Measurements from ENCODE around the gene MZB1.
"Not testable (repeated sequence)": the region's sequence is repeated elsewhere in the genome, so short reads cannot be mapped to it uniquely, and the experiment has no call there.

The MZB1 gene

DNA sequence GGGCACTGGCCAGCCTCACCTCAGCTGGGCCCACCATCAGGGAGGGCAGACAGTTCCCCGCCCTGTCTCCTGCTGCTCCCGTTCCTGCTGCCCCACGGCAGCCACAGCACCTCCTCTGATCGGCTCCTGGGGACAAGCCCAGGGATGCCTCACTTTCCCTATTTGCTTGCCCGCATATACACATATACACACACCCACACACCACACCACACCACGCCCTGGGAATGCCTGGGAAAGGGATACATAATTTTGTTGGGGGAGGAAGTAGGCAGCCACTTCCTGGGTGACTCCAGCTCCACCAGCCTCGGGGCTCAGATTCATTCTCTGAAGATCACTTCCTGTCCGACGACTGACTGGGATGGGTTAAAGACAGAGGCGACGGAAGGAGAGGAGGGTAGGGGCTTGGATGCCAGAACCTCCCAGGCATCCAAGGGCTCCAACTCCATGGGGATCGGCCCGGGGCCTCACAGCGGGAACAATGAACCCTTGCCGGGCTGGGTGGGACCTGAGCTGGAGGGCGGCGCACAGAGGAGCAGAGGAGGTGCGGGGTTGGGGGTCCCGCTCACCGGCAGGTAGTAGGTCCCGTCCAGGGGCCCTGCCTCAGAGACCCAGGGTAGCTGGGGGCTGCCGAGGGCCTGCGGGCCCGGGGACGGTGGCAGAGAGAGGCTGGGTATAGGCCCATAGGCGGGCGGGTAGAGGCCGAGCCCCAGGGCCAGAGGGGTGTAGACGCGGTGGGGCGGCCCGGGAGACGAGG, 2.0 kb upstream of the MZB1 start:
- DNase-seq: no peak

DNA sequence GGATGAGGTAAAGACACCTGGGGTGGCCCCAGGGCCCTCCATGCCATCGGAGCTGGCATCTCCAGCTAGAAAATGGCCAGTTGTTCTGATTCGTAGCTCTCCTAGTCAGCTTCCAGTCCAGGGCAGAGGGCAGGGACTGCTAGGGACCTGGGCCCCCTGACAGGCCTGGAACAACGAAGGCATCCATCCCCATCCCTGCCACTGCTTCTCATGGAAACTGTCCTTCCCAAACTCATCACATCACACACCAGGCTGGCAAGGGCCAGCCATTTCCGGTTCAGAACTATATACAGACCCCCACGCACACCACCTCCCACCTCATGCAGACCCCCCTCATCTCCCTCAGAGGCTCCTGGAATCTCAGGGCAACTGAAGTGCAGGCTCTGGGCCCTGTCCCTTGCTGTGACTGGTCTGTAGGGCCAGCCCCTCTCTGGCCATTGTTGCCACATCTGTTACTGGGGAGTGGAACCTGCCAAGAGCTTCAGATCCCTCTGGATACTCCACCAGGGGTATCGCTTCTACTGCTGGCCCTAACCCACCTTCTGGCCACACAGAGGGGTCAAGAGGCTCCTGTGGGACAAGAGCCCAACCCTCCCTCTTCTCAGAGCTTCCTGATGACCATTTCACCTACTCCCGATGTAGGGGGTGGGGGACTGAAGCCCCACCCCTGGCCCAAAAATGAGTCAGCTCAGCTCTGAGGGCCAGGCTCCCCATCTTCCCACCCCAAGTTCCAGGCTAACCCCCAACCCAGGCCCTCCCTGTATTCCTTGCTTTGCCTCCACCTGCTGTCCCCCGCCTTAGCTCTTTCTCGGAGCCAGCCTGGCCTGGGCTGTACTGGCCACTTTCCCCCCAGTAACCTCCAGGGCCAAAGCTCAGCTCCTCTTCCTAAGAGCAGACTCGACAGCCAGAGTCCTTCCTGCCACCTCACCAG, 1.2 kb upstream of the MZB1 start:
- no peak for DNase-seq

DNA sequence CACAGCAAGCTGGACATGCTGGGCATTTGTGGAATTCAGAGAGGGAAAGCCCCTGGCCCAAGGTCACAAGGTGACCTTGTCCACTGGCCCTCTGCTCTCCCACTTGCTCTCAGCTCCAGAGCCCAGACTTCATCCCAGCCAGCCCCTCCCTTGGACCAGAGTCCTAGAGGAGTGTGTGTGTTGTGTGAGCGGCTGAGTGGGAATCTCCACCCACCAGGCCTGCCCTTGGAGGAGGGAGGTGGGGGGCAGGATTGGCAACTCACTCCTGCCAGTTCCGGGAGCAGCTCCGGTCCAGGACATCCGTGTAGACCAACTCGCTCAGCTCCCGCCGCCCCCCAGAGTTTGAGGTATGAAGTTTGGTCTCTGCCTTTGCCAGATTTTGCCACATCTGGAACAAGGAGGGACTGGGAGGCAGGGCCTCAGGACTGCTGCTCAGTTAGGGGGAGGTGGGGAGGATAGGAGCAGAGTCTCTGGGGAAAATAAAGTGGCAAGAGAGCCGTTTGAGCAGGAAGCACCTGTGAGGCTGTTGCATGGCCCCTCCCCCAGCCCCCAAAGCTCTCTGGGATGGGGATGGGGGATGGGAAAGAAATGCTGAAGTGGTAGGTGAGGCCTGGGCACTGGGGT, 1.4 kb downstream of the MZB1 start:
- DNase-seq: no peak

DNA sequence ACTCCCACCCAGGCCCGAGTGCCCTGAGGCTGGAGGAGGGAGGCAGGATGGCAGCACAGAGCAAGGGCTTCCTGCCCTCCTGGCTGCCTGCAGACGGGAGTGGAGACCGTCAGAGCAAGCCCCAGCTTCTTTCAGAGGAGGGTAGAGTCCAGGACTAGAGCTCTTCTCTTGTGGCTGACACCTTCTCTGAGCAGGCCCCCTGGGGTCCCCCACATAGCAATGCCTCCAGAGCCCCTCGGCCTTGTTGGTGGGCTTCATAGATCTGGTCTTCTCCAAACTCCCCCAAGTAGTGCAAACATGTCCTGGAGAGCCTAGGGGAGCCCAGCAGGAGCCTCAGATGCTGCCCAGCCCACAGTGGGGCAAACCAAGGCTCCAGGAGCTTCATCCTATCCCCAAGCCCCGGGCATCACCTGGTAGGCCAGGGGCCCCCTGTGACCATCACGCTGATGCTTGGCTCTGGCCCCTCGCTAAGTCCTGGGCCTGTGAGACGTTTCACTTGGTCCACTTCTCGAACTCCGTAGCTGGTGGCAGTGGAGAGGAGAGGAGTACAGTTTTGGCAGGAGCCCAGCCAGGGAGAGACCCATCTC, 2.0 kb downstream of the MZB1 start:
- DNase-seq: no peak

DNA sequence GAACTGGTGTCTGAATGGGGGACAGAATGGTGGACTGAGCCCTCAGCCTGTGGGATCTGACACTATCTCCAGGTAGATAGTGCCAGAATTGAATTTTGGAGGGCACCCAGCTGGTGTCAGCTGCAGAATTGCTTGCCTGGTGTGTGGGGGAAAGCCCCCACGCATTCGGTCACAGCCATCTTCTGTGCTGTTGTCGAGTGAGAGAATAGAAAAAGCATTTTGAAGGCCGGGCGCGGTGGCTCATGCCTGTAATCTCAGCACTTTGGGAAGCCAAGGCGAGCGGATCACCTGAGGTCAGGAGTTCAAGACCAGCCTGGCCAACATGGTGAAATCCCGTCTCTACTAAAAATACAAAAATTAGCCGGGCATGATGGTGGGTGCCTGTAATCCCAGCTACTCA, 2.8 kb downstream of the MZB1 start:
- DNase-seq: not testable (repeated sequence)

DNA sequence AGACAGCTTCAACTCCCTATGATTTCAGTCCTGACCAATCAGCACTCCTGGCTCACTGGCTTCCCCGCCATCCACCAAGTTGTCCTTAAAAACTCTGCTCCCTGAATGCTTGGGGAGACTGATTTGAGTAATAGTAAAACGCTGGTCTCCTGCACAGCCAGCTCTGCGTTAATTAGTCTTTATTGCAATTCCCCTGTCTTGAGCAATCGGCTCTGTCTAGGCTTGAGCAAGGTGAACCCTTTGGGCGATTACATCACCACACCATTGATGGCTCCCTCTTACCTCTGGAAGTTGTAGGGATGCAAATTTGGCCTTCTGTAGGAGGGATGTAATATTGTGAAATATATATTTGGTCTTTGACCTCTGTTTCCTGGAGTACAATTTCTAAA, 3.7 kb downstream of the MZB1 start:
- DNase-seq: peak; percentile 63 to 69

DNA sequence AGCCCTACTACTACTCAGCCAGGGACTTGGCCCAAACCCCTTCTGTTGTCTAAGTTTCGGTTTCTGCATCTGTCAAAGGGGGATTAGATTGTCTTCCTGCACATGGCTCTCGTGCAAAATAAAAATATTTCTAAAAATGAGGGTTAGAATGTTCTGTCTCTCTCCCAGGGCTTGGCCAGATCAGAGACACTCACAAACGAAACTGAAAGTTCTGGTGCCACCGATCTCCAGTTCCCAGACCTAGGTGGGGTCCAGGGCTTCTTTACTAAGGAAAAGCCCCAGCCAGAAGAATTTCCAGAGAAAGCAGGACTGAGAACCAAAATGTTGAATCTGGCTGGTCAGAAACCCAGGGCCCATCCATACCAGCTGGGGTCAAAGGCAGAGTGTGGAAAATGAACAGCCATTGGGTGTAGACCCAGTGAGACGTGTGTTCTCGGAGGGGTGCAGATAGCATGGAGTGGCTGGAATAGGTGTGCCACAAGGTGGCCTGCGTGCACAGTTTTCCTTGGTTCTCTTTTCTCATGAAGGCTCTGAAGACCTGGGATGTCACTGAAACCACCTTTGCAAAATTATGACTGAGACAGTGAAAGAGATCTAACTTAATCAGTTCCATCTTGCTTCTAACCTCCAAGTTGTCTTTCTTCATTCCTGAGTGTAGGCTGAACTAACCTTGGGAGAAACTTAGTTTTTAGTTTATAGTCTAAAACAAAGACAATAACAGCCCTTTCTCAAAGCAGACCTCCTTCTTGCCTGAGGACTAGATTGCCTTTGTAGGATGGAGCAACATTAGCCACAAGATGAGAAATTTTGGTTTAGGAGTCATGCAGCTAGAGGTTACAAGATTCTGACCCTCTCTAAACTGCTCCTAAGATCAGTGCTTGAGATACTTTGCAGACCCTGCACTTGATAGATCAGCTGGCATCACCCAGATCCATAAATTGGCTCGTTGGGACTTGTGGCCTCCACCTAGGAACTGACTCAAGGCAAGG, 4.4 kb downstream of the MZB1 start:
- peak; percentile 50 to 56 for DNase-seq

DNA sequence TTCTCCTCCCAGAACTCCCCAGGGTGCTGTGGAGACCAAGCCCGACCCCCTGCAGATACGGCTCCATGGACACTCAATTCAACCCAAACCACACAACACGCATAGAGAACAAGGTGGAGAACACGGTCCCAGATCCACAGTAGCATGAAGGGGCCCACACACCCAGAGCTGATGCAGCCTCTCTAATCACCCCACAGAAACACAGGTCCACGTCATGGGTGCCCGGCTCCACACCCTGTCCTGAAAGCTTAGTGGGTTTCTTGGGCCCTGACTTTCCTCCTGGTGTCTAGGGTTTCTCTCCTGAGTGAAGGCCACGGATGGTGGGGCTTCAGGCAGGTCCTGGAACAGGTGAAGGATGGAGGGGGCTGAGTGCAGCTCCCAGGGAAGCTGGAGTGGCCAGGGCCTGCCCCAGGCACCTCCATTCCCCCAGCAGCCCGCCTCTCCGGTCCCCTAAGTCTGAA, 5.1 kb downstream of the MZB1 start:
- DNase-seq: no peak

DNA sequence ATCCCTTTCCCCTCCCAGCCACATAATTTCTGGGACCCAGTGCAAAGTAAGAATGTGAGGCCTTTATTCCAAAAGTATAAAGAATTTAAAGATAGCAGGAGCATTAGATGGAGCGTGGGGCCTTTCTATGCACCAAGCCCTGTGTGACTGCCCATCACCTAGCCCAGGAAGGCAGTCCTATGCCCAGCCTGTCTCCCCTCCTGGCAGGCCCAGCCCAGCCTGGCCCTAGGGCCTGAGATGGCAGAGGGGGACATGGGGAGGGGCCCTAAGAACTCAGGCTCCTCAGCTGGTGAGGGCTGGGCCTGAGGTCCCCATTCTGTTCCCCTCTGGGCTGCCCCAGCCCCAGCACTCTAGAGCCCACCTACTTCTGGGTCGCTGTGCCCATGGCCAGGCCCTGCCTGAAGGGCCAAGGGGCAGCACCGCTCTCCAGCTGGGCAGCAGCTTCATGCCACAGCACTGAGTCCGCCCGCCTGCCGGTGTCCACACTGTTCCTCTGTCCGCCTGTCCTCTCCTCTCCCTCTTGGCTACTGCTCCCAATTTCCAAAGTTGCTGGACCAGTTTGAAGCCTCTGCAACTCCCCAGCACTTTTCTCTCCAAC, 5.6 kb downstream of the MZB1 start:
- DNase-seq: no peak

DNA sequence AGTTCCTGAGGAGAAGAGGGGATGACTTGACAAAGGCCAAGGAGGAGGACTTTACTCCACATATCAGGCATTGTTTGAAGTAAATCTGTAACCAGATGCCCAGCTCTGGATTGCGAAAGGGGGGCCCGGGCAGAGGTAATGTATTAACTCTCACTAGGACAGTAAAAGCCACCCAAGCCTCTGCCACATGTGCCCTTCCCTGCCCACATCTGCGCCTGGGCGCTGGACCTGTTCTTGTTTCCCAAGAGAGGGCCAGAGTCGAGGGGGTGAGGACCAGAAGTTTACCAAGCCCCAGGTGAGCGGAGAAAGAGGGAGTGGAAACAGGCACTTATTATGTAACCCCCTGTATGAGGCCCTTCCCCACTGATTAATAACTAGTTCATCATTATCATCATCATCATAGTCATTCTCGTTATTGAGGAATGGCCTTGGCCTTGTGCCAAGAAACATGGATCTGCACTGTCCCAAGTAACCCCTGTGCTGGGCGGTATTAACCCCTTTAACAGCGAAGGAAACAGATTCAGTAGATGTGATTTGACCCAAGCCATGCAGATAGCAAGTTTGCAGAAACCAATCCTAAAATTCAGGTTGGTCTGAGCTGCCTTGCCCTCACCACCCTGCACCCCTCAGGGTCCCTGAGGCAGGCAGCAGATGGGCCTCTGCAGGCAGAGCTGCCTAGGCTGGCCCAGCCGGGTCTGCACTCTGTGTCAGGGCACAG, 6.3 kb downstream of the MZB1 start, which contains the start of gene SLC23A1:
Gene SLC23A1, minus strand, starts transcription at position 23 of the 718 bp plus-strand sequence. CDS start 44 bp downstream, outside the sequence.
- DNase-seq: no peak

DNA sequence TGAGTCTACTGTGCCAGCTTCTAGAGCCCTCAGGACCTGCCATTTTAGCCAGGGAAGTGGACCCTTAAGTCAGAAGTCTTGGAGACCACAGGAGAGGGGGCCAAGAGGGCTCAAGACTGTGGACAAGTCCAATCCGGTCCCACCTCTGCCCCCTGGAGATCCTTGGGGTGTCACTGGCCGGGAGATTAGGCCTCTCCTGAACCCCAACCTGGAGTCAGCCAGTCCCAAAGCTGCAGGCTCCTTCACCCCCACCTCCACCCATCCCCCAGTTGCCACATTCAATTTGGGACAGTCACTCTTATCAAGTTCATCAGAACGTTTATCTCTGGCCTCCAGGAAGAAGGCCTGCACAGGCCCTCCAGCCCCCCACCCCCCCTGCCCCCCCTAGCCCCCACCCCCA, 6.9 kb downstream of the MZB1 start:
- no peak for DNase-seq

DNA sequence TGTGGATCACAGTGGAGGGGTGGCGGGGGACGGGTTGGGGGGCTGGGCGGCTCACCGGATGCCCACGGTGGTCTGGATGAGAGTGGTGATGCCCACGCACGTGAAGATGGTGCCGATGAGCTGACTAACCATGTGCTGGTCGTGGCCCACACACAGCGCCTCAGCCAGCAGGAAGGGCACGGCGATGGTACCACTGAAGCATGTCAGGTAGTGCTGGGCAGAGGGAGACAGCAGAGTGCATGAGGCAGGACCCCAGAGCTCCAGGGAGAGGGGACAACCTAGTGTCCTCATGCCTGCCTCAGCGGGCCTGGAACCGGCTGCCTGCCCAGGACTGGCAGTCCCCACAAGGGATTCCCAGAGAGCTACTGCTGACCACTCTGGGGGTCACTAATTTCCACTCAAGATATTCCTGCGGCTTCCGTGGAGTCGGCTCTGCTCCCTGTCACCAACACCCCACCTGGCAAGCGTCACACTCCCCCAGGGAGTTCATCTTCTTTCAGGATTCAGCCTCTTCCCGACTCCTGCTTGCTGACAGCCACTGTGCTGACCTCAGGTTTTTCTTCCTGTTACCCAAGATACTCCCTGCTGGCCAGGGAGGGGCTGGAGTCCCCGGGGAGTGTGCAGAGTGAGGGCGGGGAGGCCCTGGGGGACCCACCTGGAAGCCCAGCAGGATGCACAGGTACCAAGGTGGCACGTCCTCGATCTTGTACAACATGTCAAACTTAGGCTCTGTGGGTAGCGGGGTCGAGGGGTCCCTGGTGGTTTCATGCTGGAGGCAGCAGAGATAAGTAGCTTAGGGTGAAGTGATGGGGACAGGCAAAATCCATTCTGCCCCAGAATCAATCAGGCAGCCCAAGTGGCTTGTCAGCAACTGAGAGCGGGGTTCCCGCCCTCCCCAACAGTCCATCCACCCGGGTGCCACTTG, 7.6 kb downstream of the MZB1 start:
- no peak for DNase-seq

DNA sequence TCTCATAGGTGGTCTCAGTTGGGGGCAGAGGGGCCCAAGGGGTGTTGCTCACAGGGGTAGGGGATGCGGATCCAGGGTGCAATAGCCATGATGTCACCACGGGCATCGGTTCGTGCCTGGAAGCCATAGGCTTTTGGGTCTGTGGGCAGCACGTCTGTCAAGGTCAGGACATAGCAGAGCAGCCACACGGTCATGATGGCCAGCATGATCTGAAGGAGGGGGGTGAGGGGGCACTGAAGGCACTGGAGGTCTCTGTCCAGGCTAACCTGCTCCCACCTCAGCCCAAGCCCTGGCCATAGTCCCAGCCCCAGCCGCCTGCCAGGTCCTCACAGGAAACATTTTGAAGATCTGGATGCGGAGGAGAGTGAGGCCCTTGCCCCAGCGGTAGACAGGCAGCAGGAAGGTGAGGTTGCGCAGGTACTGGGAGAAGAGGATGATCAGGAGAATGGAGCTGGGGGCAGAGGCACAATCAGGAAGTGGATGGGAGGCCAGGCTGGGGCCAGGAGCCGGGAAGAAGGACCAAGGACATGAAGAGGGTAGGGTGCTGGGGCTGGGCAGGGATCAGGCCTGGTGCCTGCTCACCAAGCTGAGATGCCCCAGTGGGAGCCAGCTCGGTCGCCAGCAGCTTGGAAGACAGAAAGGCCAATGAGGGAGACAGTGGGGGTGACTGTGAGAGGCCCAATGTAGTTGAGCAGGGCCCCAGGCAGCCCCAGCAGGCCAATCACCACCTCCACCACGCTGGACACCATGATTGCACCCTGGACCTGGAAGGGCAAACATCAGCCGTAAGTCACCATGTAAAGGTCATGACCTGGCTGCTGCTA, 9.9 kb downstream of the MZB1 start:
- DNase-seq: no peak

DNA sequence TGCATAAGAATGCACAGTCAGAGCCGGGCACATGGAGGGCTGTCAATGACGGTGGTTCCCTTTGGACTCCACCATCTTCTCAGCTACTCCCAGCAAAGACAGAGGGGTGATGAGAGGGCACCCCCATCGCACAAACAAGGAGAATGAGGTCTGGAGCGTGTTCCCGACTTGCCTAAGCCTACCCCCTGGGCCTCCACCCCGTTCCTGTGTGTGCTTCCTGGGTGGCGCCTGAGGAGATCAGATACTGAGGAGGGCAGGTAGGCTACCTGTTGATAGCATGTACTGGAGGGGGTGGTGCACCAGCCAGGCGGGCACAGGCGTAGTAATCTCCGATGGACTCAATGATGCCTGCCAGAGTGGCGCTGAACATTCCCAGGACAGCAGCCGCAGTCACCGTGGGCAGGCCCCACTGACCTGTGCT, 10.8 kb downstream of the MZB1 start:
- DNase-seq: no peak

DNA sequence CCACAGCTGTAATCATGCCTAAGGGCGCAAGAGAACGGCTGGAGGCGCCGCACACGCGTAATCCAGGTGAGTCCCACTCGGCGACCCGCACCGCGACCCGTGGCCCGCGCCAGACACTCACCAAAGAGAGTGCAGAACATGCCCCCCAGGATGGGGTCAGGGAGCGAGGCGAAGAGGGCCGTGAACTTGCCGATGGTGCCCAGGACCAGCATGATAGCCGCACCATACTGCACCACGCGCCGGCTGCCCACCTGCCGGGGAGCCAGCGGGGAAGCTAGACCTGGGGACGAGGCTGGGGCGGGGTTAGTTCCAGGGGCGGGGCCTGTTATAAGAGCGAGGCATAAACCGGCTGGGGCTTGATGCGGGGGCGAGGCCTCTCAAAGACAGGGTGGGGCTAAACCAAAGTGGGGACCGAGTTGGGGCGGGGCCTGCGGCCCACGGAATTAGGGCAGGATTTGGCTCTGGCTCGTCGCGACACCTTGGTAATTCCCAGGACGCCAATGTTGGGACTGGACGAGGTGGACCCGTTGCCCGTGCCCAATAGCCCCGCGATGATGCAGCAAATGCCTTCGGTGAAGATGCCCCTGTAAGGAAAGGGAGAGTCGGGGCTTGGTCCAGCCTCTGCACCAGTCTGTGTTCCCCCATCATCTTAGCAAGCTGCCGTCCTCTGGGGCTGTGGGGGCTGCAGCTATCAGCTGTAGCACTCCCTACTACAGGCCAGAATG, 11.4 kb downstream of the MZB1 start:
- no peak for DNase-seq

DNA sequence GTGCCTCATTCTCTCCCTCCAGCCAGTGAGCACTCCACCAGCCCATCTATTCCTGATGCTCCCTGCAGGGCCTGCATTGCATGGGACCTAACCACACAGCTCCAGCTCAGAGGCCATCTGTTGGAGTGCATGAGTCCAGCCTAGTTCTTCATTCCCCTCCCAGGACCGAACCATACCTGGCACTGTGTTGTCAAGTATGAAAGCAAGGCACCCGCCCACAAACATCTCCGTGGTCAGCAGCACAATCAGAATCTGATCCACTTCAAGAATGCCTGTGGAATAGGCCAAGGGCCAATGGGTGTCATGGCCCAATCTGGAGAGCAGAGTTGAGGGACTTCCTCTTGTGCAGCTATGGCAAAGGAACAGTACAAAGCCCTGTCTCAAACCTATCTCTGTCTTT, 12.5 kb downstream of the MZB1 start:
- DNase-seq: no peak

DNA sequence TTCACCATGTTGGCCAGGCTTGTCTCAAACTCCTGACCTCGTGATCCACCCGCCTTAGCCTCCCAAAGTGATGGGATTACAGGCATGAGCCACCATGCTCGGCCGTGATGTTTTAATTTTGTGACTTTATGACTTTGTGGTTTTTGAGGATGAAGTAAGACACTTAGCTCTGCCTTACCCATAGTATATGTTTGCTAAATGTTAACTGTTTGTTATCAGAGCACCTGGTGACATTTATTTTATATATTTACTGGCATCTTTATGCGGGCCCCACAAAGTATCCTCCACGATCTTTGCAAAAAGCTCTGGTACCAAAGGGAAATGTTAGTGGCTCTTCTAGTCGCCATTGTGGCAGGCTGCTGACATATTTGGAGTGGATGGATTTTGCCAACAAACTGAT, 13.3 kb downstream of the MZB1 start:
- no peak for DNase-seq

DNA sequence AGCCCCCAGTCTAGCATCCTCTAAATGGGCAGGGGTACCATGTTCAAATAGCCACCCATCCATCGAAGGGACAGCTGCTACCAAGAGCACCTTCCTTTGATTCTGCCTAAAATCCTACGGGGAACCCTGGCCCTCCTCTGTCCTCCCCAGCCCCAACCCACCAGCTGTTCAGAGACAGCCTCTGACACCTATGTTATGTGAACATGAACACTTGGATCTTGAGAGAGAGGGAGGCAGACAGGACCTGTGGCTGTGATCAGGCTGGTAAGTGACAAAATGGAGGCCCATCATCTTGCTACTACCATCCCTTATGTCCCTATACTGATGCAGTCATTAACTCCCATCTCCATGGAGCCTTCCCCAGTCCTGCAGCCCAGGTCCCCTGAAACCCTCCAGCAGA, 14.8 kb downstream of the MZB1 start:
- no peak for DNase-seq
